Measurements from ENCODE around the gene MED12L.

DNA sequence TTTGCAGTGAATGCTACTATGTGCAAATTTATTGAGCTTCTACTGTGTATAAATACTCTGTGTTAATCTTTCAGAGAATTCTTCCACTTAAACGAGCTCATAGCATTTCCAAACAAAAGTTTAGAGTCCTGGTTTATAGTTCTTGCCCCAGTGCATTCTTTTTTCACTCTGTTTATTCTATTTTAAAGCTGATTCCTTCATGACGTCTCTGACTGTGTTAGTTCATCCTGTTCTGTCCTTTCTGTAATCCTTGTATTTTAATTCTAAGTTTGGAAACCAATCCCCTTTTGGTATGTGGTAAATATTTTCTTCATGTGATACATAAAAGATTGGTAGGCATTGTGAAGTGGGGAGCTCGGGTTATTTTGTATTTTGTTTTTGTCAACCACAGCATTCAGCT is 174.2 kb downstream of the MED12L start:
- no peak for TF ChIP-seq TAF1 (IDR thresholded peaks at IDR 0.05; ENCODE audit: borderline replicate concordance, insufficient read depth, low read length)
- TF ChIP-seq REST (IDR thresholded peaks at IDR 0.05; ENCODE audit: insufficient read depth in 1 of 2, low read depth in 2 of 2, low read length in 2 of 2) = no peak
